PC-9 (cell line): Measurements from ENCODE around the gene GIT1.

Experiments used
- CTCF ChIP-seq: fragments of 200-600 bp; sonication (generic); conservative IDR thresholded peaks from 2 replicates; pipeline ENCODE4 v1.6.1; 2017; ENCODE audit warnings: mixed run types, antibody characterized with exemption, mild to moderate bottlenecking, moderate library complexity
- EZH2 ChIP-seq: fragments of 200-600 bp; sonication (generic); IDR thresholded peaks from 2 replicates; pipeline ENCODE4 v1.8.0; 2017; ENCODE audit warnings: antibody characterized with exemption, low read depth

- TF ChIP-seq CTCF (no peak), EZH2 (no peak)
Measured at GRCh38 chr17:29582254-29582765, 7.1 kb downstream of the GIT1 start.
